Ectodermal cell (in vitro differentiated cells): Measurements from ENCODE around the gene ACSM2A.
"Not testable (repeated sequence)": the region's sequence is repeated elsewhere in the genome, so short reads cannot be mapped to it uniquely, and the experiment has no call there.

Experiments used
- H3K27ac ChIP-seq: 2 replicates; pipeline ENCODE4 v1.7.0; 2013; ENCODE audit warnings: mild to moderate bottlenecking, low read depth, low read length; ENCODE audit not compliant: insufficient read depth, poor library complexity, severe bottlenecking
- H3K27me3 ChIP-seq: 2 replicates; pipeline ENCODE4 v1.7.0; 2013; ENCODE audit warnings: mild to moderate bottlenecking, low read length; ENCODE audit not compliant: insufficient read depth, control insufficient read depth, poor library complexity, severe bottlenecking
- H3K36me3 ChIP-seq: one replicate; pipeline ENCODE4 v1.7.0; 2013; ENCODE audit warnings: low read length; ENCODE audit not compliant: control insufficient read depth, insufficient read depth
- H3K4me1 ChIP-seq: one replicate; pipeline ENCODE4 v1.7.0; 2013; ENCODE audit warnings: low read length; ENCODE audit not compliant: control insufficient read depth, insufficient read depth
- H3K4me3 ChIP-seq: 2 replicates; pipeline ENCODE4 v1.7.0; 2013; ENCODE audit warnings: low read depth, low read length, control low read depth; ENCODE audit not compliant: insufficient read depth
- H3K9me3 ChIP-seq: 2 replicates; pipeline ENCODE4 v1.7.0; 2013; ENCODE audit warnings: mild to moderate bottlenecking, low read length, moderate library complexity; ENCODE audit not compliant: control insufficient read depth
- WGBS, 2 experiments: methylation state at CpG; one replicate each; pipeline ENCODE4 v1.1.7; 2013; ENCODE audit warnings: missing lambda C conversion rate in 2 of 2; 5-methylcytosine and 5-hydroxymethylcytosine counted together

The ACSM2A gene

DNA sequence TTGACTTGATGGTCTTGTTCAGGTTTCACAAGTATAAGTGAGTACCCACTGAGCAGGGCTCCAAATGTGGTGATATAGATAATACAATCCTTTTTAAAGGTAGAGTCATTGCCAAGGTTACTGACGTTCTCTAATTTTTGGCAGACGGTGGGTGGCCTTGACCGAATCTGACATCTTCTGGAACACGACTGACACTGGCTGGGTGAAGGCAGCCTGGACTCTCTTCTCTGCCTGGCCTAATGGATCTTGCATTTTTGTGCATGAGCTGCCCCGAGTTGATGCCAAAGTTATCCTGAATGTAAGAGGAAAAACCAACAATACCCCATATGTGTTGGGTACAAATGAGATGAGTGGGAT, 27.6 kb upstream of the ACSM2A start:
- H3K4me3 ChIP-seq = not testable (repeated sequence)
- 90 to 92% methylated on average over 4 to 5 of the region's 5 CpGs for WGBS, 2 experiments

DNA sequence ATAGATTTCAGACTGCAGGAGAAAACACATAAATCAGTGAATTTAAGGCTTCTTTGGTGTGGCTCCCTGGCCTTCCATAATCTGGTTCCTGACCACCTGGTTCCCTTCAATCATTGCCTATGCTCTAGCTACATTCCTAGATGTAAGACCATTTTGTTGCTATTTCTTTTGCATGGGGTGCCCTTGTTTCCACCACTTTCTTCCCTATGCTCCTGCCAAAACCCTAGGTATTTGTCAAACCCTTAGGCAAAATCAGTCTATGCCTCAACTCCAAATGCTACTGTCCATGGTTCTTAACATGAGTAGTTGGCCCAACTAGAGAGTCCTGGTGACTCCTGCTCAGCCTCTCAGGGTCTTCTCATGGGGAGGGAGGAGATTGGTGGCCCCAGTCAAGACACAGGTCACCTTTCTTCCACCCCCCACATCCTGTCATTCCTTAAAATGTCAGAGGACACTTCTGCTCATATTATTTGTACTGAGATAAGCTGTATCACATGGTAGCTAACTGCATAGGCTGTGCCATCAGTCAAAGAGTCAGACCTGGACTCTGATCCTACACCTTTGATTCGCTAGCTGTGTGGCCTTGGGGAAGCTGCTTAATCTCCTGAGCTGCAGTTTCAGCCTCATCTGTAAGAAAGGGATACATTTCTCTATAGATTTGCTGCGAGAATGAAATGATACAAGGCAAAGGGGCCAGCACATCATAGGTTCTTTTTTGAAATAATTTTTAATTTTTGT, 27.0 kb upstream of the ACSM2A start:
- H3K4me3 ChIP-seq = no peak overlapping the region
- 85 to 90% methylated on average over 2 of the region's 2 CpGs for WGBS, 2 experiments
- H3K27me3 ChIP-seq = no peaks in the 10 kb centered on the region
- H3K27ac ChIP-seq = no peak overlapping the region
- no peaks in the 10 kb centered on the region for H3K4me1 ChIP-seq
- H3K36me3 ChIP-seq = no peaks in the 10 kb centered on the region
- H3K9me3 ChIP-seq = no peaks in the 10 kb centered on the region

More for the DNA sequence above, 27.6 kb upstream of the ACSM2A start:
- not testable (repeated sequence) for H3K36me3 ChIP-seq, H3K27me3 ChIP-seq, H3K27ac ChIP-seq, H3K9me3 ChIP-seq, H3K4me1 ChIP-seq

- WGBS, 2 experiments = 92 to 95% methylated on average over 2 of the region's 2 CpGs
- not testable (repeated sequence) for H3K4me1 ChIP-seq, H3K27ac ChIP-seq, H3K27me3 ChIP-seq, H3K9me3 ChIP-seq, H3K4me3 ChIP-seq, H3K36me3 ChIP-seq
These were observed 23.9 kb upstream of the ACSM2A start for GRCh38 chr16:20427401-20427797.

- WGBS, 2 experiments = 90 to 92% methylated on average over 7 of the region's 7 CpGs
- H3K4me1 ChIP-seq, H3K27me3 ChIP-seq, H3K9me3 ChIP-seq, H3K27ac ChIP-seq, H3K36me3 ChIP-seq, H3K4me3 ChIP-seq: not testable (repeated sequence)
These were observed 21.8 kb upstream of the ACSM2A start for GRCh38 chr16:20429499-20429898.

DNA sequence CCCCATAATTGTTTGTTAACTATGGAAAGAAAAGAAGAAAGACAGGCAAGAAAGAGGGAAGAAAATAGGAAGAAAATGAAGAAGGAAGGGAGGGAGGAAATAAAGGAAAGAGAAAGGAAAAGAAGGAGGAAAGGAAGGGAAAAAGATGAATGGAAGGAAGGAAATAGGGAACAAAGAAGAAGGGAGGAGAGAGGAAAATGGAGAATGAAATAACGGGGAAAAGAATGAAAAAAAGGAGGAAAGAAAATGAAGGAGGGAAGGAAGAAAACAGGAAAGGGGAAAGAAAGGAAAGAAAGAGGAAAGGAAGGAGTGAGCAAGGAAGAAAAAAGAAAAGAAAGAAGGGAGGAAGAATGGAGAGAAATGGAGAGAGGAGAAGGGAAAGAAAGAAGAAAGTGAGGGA, 20.8 kb upstream of the ACSM2A start:
- H3K27ac ChIP-seq, H3K4me3 ChIP-seq, H3K4me1 ChIP-seq, H3K27me3 ChIP-seq, H3K9me3 ChIP-seq, H3K36me3 ChIP-seq: not testable (repeated sequence)
- WGBS, 2 experiments = 95 to 96% methylated on average over 1 of the region's 1 CpG

GRCh38 chr16:20430948-20431347, 20.4 kb upstream of the ACSM2A start:
- H3K4me3 ChIP-seq = no peak overlapping the region
- no peaks in the 10 kb centered on the region for H3K27me3 ChIP-seq
- no peaks in the 10 kb centered on the region for H3K36me3 ChIP-seq
- H3K4me1 ChIP-seq = no peaks in the 10 kb centered on the region
- no peaks in the 10 kb centered on the region for H3K9me3 ChIP-seq
- no peak overlapping the region for H3K27ac ChIP-seq
- 89% methylated on average over 11 of the region's 11 CpGs for WGBS, 2 experiments

DNA sequence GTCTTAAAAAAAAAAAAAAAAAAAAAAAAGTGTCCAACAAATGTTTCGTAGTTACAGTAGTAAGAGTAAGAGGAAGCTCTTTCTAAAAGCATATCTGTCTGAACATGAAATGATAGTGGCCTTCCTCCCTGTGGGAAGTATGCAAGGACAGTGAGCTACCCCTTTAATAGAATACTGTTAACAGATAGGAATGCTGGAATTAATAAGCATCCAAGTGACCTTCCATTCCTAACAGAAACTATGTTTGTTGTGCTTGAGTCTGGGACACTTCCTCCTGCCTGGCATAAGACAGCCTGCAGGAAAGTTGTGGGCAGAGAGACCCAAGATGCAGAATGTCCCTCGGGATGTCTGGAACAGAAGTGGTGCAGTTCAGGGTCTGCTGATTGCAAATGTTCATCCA, 12.4 kb upstream of the ACSM2A start:
- 100% methylated on average over 1 of the region's 2 CpGs for WGBS, 2 experiments

GRCh38 chr16:20439820-20440231, 11.5 kb upstream of the ACSM2A start:
- not testable (repeated sequence) for H3K4me1 ChIP-seq, H3K36me3 ChIP-seq, H3K27ac ChIP-seq, H3K27me3 ChIP-seq, H3K9me3 ChIP-seq, H3K4me3 ChIP-seq
- 93 to 98% methylated on average over 3 of the region's 3 CpGs for WGBS, 2 experiments

More for the DNA sequence above, 12.4 kb upstream of the ACSM2A start:
- H3K9me3 ChIP-seq, H3K27me3 ChIP-seq, H3K4me3 ChIP-seq, H3K27ac ChIP-seq, H3K4me1 ChIP-seq, H3K36me3 ChIP-seq: not testable (repeated sequence)

- not testable (repeated sequence) for H3K4me3 ChIP-seq, H3K27ac ChIP-seq
- 88% methylated on average over 1 of the region's 1 CpG; no CpG with 5 or more reads in 1 of the 2 experiments for WGBS, 2 experiments
These were observed 10.6 kb upstream of the ACSM2A start for GRCh38 chr16:20440731-20441130.

GRCh38 chr16:20441191-20441590, 10.1 kb upstream of the ACSM2A start:
- Histone ChIP-seq H3K27ac (no peak overlapping the region), H3K4me1 (no peaks in the 10 kb centered on the region), H3K9me3 (no peaks in the 10 kb centered on the region), H3K36me3 (no peaks in the 10 kb centered on the region), H3K27me3 (no peaks in the 10 kb centered on the region), H3K4me3 (no peak overlapping the region)
- WGBS, 2 experiments = 94 to 98% methylated on average over 2 to 3 of the region's 3 CpGs

More at GRCh38 chr16:20440731-20441130, 10.6 kb upstream of the ACSM2A start:
- H3K36me3 ChIP-seq, H3K4me1 ChIP-seq, H3K9me3 ChIP-seq, H3K27me3 ChIP-seq: not testable (repeated sequence)

GRCh38 chr16:20441859-20442258, 9.5 kb upstream of the ACSM2A start:
- WGBS, 2 experiments = 96% methylated on average over 2 of the region's 4 CpGs
- not testable (repeated sequence) for H3K36me3 ChIP-seq, H3K9me3 ChIP-seq, H3K27me3 ChIP-seq, H3K4me3 ChIP-seq, H3K27ac ChIP-seq, H3K4me1 ChIP-seq
